Stimulated activated naive CD4-positive, alpha-beta T cell (primary cell): ENCODE measurements around the gene NXPH1.

Source experiments
- DNase-seq, 6 experiments: peaks; one replicate each; lab custom pipeline; 2025; lab: John Stamatoyannopoulos, UW

Gene NXPH1

DNA sequence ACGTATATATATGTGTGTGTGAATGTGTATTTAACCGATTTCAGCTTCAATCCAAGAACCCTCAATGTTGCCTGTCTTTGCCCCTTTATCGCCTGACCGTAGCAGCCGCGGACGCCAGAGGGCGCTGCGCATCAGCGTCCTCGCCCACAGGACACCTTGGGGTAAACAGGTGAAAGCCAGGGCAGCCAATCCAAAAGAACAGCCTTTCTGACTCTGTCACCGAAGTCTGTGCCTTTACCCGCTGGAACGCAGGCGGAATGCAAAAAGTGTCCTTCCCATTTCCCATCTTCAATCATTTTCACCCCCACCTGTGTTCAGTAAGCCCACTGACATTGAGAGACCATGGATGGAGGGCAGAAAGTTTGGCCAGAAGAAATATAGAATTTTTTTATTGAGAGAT, 3.6 kb downstream of the NXPH1 start:
- DNase-seq, result no peak

DNA sequence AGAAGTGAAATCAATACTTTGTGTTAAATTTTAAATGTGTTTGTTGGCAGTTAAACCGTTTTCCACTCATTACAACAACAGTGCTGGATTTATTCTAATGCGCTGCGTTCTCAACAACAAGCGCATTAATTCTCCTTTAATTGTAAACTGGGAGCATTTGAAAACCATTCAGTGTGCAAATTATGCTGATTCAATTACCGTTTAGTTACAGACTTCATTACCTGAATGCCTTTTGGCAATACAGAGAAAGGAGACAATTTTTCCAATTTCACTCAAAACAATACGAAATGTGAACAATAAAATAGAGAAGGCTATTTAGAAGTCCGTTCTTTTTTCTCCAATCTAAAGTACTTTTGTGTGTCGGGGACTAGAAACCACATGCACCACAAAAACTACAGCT, 4.2 kb downstream of the NXPH1 start:
- no peak for DNase-seq

DNA sequence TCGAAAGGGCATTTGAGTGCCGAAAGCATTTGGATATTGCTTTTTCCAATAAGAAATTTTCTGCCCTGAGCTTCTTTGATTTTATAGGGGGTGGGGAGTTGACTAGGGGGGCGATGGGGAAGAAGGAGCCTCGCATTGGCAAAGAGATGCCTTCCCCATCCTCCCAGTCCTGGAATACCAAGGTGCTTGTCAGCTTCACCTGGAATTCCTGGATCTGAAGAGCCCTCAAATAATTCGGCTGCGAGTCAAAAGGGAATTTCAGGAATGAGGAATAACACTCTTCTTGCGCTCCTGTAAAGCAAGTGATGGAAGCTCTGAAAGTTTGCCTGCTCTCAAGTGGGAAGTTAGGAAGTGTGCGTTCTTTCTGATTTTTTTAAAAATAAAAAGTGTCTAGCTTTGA, 7.3 kb downstream of the NXPH1 start:
- DNase-seq, result no peak

DNA sequence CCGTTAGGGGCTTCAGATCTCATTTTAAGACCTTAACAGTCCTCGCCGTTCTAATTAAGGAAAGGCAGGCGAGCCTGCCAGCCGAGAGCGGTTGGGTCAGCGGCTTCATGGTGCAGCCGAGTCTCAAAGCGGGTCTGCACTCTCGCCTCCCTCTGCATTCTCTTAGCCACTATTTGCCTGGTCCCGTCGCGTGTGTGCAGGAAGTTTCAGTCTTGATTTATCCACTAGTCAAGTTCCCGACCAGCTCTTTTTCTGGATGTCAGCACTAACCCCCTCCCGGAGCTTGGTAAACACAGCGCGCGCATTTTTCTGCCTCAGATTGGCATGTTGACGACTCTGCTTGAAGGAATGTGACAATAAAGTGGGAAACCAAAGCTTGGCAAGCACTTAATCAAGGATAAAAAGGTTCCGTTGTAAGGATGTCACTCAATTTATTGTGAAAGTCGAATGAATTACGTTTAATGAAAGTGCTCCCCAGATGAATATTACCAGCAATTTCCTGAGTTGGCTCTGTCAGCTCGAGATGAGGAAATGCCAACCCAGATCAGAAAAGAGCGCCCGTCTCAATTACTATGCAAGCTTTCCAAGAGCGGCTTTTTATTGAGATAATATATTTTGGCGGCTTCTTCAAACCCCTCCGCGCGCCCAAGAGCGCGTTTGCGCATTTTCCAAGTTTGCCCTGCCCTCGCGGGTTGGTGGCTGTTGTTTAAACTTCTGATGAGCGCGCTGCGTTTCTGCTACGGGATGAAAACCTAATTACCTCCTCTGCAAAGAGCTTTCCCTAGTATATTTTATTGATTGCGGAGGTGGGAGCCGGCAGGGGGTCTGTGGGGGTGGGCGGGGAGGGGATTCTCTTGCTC, 7.9 kb downstream of the NXPH1 start:
- no peak for DNase-seq

DNA sequence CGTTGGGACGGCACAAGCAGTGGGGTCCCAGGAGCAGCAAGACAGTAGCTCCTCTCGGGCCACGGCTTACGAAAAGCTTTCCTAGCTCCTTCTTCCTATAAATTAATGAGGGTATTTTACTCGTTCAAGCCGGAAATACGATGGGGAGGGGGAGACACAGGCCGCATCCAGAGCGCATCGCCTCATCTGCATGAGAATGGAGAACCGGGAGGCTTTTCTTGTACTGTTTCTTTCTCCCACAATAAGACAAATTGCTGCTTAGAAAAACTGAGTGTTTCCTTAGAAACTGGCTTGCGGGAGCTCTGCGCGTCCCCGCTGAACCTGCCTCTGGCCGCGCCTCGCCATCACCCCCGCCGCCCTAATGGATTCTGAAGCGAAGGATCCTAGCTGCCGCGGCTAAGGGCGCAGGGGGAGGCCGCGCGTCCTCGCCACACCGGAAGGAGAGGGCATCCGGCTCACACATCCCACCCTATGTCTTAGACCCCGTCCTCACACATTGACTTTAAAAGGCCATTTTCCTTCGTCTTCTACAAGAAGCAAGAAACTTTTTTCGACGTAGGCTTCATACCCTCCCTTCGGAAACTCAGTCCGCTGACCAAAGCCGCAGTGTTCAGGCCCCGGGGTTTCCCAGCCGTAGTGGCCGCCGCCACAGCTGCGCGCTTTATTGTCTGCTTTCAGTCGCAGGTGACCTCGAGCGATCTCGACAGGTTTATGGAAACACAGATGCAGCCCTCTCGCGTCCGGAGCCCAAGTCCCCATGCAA, 8.8 kb downstream of the NXPH1 start:
- DNase-seq, result no peak

DNA sequence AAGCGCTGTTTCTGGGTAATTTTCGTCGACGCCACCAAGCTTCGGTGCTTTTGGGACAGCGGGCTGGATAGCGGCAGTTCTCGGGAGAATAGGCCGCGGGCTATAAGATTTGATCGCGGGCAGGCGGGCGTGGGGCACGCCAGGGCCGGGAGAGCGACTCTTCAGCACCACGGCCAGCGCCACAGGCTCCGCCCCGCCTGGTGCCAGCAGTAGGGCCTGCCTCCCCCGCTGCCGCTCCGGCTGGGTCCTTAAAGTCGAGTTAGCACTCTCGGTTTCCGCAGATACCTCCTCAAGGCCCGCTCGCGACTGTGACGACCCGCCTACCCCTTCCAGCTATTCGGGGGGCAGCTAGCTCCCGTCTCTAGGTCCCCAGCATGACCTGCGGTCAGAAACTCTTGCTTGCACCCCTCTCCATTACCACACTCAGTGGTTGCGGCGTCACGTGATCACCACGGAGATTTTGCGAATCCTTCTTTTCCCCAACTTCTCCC, 9.4 kb downstream of the NXPH1 start:
- DNase-seq, result peak in 5 of 6 experiments; percentile 3 to 27 (median 8)

DNA sequence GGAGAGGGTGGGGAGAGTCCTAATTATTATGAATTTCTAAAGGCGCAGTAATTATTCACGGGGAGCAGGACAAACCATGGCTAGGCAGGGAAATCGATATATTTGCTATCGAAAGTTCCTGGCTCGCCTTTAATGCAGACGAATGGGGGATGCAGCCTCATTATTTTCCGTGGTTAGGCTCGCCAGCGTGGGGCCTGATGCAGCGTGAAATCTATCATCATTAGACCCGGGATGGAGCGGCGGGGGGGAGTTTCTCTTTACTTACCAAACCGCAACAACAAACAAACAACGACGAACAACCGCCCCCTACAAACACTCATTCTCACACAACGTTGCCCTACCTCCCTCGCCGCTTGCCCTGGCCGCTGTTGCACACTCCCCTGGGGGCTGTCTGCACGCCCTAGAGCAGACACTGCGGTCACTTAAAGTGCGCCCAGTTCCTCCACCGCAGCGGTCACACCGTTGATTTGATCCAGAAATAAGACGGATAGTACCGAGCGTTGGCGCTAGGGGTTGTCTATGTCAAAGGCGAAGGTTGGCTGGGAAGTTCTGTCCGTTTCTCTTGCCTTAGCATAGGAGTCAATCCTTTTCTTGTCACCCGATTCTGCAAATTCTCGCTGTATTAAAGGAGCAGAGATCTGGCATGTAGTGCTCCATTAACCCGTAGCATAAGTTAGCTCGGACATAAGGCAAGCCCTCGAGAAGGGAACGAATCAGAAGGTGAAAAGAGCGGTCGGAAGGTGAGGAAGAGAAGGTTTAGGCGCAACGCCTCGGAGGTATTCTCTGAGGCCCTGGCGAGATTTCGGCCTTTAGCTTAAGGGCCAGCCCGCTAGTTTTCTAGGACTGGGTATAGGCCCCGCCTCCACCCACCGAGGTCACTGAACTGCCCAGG, 10.4 kb downstream of the NXPH1 start:
- no peak for DNase-seq

DNA sequence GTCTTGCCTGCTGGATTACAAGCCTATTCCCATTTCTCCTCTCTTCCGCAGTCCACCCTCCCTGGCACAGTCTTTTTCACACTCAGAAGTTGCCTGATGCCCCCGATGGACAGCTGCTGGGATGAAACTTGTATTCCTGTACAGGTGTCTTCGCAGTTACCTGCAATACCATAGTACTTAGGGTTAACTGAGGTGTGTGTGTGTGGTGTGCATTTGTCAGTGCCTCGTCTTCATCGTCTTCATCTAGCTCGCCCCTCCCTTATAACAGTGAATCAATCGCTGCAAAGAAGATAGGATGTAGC, 11.0 kb downstream of the NXPH1 start:
- no peak for DNase-seq

DNA sequence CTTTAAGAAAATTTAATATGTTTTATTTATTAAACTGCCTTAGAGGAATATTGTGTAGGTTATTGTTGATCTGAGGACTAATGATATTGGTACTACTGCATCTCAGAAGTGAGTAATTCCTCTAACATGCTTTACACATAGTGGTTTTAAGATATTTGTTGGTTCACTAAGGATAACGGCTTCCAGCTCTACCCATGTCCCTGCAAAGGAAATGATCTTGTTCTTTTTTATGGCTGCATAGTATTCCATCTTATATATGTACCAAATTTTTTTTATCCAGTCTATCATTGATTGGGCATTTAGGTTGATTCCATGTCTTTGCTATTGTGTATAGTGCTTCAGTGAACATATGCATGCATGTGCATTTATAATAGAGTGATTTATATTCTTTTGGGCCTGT, 20.1 kb downstream of the NXPH1 start:
- DNase-seq, result no peak

DNA sequence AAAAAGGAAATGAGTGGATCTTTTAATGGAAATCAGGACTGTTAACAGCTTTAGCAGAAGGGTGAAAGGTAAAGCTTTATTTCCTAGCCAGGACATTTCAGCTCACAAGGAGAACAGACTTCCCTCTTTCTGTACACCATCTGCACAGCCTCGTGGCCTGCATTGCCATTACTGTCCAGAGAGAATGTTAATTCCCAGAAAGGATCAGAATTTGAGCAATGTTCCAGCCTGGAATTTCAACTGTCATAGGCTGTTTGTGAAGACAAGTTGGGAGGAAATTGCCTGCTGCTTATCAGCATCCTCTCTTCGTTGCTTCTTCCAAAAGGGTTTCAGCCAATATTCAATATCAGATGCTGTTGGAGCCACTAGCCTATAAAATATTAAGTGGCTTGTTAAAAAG, 22.0 kb downstream of the NXPH1 start:
- DNase-seq, result no peak

DNA sequence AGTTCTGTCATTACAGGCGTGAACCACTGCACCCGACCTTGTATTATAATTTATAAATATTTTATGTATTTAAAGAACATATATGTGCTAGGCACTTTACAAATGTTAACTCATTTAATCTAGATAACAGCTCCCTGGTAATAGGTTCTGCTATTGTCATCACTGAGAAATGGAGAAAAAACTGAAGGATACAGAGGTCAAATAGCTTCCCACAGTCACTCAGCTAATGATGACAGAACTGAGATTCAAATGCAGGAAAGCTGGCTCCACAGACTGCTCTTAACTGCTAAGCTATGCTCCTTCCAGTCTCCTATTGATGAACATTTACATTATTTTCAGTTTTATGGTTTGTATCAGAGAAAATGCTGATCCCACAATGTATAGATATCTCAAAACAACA, 28.9 kb downstream of the NXPH1 start:
- no peak for DNase-seq

DNA sequence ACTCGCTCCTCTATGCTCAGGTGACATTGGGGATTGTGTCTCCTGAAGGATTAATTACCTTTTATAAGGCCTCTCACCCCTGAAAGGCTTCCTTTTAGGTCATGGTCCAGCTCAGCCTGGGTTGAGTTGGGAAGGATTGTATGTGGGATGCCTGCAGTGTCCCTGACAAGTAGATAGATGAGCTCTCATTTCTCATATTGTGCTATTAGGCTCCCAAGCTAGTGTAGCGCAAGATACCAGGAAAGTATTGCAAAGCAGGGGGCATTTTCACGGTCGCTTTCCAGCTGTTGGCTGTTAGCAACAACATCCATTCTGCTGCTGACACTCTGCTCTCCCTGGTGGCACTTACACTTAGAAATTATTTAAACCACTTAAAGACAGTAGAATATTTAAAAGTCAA, 31.9 kb downstream of the NXPH1 start:
- no peak for DNase-seq

DNA sequence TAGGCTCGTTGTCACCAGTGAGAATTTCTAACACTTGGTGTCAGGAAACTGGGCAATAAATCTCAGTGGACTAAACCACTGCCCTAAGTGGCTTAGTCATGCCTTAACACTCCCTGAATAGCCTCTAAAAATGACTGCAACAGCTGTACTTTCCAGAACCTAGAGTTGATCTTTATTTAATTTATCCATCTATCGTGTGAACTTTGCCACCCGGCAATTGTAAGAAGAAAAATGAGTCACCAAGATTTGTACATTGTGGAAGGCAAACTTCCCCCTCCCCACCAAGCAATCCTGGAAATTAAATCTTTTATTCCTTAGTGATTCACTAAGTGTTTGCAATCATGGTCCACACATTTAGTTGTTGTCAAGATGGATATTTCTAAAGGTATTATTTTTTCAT, 47.1 kb downstream of the NXPH1 start:
- no peak for DNase-seq

DNA sequence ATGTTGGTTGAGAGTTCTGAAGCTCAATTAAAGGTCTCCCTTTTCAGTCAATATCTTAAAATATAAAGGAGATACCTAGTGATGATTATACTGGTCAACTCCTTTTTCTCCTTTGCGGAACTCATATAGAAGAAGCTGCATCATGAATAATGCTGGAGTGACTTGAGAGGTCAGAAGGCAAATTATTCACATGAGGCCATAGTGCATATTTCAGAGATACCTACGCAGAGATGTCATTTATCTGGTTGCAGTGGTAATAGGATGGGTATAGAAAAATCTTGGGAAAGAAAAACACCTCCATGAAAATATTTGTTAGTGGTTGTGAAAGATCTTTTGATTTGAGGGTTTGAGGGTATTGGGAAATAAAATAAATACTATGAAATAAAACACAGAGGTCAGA, 47.7 kb downstream of the NXPH1 start:
- no peak for DNase-seq

DNA sequence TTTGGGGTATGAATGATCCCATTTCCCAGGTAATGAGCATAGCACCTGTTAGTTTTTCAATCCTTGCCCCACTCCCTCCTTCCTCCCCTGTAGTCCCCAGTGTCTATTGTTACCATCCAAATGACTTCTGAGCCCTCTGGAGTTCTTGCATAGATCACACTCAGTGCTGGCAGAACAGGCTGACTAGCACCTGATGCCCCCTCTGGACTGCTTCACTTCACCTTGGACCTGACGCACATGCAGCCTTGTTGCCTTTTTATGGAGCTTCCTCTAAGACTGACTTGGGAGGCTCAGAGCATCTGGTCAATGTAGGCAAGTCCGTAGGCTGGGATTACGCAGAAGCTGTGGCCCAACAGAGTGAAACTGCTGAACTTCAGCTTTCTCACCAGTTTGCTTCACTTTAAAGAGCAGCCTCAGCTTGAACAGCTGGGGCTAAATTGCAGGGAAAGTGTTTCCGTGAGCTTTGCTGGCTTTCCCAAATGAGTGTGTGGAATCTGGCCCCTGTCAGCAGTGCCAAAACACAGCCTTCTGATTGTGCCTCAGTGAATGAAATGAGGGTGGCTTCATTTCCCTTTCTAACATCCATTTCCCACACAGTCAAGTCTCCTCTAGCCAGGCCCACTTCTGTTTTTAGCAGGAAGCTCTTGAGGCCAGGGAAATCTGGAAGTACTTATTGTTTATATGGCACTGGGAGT, 48.5 kb downstream of the NXPH1 start:
- no peak for DNase-seq

DNA sequence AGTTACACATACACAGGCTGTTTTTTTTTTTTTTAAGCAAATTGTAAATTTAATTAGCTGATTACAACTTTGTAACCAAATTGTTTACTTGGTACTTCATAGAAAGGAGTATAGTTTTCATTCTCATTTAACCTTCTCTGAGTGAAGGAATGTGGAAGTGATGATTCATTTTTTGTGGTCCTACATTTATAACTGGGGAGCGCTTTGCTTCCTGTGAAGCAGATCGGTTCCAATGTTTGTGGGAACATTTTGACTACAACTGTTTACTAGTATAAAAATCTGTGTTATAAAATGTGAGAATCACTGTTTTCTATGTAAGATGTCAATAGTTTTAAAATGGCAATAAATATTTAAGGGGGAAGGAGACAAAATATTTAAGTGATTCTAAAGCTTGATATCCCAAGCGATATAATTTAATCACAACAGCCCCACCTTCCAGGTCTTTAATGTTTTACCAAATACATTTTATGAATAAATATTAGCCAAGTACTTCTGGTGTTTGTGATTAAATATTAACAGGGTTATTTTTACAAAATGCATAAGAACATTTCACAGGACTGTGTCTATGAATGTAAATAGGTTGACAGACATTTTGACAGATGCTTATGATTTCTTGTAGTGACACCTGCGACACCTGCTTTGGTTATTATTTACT, 57.1 kb downstream of the NXPH1 start:
- no peak for DNase-seq

DNA sequence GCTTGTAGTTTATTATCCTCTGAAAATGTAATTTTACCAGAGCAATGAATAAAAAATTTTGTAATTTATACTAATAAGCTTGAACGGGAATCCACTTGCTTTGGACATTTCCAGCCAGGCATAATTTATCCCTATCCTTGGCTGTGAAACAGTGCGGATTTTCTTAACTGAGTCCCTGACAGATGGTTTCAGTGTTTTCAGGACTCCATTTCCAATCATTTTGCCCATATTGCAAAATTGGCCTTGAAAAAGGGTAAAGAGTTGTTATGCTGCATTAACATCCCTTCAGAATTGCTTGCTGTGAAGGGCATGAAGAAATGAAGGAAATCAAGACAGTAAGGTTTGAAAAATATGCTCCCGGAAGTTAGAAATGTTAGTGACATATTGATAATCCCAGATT, 57.7 kb downstream of the NXPH1 start:
- no peak for DNase-seq

DNA sequence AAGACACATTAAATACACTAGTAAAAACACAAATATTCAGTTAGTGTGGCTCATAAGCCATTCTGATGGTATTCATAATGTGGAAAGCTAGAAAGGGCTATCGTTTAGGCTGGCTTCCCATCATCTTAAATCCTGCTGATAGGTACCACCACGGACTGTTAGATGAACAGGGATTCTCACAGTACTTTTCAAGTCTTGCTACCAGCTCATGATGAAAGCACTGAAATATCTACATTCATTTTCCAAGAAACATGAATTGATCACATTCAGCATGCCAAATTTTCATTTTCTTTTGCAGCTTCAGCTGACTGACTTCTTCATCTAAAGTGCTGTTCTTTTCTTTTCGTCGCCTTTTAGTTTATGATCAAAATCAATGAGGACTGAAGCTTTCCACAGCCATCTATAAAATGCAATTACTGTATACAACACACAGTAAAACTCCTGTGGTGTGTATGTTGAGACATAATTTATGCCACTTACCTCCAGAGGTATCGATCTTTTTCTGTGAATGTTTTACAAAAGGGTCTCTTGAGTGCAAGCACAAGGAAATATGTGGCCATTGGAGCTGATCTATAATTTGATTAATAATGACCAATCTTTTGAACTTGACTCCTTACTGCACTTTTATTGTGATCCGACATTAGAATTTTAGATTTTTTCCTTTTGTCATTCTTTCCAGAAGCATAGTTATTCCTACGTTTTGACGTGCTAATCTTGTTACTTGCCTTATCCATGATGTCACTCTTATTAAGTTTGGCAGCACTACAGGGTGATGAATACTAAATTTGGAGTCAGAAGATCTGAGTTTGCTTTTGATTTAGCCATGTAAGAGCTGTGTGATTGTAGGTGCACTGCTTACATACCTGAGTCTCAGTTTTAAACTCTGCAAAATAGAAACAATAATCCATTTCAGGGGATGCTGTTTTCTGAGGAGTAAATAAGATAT, 58.4 kb downstream of the NXPH1 start:
- no peak for DNase-seq

DNA sequence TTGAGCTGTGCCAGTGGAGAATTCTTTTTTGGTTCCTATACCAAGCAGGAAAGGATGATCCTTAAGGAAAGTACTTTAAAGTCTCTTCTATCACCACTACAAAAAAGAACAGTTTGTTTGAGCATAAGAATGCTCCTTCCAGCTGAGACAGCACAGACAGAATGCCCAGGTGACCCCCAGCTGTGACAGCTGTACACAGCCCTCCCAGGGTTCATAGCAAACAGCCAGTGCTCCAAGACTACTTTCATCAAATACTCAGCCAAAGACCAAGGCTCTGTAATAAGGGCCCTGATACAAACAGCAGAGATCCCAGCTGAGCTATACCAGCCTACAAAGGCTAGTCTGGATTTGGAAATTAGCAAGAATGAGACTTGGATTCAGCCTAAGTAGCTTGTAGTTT, 65.7 kb downstream of the NXPH1 start:
- no peak for DNase-seq

DNA sequence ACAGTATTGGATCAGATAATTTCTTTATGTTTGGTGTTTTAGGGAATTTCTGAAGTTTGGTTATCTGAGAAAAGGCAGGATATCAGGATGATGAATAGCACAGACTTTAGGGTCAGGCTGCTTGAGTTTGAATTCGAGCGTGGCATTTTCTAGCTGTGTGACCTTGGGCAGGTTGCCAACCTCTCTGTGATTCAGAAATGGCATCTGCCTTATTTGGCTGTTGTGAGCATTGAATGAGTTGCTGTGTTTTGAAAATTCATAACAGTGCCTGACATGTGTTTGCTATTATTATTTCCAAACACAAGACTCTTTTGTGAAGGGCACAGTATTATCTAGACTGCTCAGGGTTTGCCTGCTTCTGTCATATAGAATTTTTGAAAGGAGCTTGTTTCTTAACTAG, 66.9 kb downstream of the NXPH1 start:
- DNase-seq, result no peak
